ENCODE results near the gene GRIPAP1.
A peak's percentile ranks its signal among the peaks of the same experiment; 100 is the strongest.

GRIPAP1 gene

DNA sequence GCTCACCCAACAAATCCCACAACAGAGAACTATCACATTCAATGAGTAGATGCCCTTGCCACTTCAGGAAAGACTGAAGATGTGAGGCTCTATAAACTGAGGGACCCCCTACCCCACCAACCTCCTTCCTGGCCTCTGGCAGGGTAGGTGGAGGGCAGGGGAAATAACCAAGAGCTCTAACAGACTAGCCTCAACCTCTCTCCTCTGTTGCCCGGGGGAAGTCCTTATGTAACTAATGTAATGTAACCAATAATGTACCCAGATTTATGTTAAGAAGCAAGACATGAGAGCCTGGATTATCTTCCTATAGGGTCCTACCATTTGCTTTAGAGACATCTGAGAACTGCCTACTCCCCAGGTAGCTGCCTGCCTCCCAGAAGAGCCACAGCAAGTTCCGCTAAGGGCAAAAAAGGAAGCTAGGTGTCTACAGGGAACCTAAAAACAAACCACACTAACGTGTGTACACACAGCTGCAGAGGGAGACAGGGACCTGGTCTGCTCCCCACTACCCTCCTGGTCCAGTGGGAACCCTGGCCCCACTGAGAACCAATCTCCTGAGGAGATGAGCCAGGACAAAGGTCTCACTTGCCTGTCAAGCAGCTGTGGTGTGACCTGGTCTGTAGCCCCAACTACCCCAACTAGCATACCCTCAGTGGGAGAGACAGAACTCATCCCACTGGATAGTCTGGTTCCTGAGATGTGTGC lies 62.4 kb downstream of the GRIPAP1 start:
- H3K4me3 ChIP-seq (ENCODE audit: low read depth, low read length): no peak overlapping the region
- in situ Hi-C loops (cut with HindIII; ENCODE audit: low sequenced_read_pairs): no loop called here
- DNase-seq (ENCODE audit: low read depth): no peak
- TF ChIP-seq, protein P1, sequence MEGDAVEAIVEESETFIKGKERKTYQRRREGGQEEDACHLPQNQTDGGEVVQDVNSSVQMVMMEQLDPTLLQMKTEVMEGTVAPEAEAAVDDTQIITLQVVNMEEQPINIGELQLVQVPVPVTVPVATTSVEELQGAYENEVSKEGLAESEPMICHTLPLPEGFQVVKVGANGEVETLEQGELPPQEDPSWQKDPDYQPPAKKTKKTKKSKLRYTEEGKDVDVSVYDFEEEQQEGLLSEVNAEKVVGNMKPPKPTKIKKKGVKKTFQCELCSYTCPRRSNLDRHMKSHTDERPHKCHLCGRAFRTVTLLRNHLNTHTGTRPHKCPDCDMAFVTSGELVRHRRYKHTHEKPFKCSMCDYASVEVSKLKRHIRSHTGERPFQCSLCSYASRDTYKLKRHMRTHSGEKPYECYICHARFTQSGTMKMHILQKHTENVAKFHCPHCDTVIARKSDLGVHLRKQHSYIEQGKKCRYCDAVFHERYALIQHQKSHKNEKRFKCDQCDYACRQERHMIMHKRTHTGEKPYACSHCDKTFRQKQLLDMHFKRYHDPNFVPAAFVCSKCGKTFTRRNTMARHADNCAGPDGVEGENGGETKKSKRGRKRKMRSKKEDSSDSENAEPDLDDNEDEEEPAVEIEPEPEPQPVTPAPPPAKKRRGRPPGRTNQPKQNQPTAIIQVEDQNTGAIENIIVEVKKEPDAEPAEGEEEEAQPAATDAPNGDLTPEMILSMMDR (IDR thresholded peaks at IDR 0.05; ENCODE audit: low read depth, low read length, missing control alignments): no peak

DNA sequence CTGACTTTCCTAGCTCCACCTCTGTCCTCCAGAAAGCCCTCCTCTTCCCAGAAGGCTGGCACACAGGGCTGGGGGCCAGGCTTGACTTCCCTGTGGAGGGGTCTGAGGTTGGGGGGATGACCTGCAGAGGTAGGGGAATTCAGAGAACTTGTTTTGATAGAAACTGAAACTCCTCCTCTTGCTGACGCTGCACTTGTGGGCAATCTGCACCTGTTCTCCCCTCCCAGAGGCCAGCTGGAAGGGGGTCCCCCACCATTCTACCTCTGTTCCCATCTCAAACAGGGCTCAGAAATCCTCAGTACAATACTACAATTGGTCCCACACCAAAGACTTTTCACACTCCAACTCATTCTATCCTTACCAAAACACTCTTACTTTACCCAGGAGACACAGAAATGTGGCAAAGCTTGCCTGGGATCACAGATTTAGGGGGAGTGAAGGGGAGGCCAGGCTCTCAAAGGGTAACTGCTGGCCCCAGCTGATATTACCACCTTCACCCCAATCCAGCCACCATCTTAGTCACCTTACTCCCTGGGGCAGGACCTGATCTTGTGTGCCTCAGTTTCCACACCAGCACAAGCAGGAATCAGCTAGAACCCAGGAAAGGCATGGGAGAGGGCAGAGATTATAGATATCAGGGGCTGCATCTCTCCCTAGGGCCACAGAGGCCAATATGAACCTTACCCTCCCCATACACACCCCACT lies 63.2 kb downstream of the GRIPAP1 start:
- no peak for DNase-seq (ENCODE audit: low read depth)
- H3K4me3 ChIP-seq (ENCODE audit: low read depth, low read length): no peak overlapping the region
- TF ChIP-seq, protein P1 (IDR thresholded peaks at IDR 0.05; ENCODE audit: low read depth, low read length, missing control alignments): no peak
- in situ Hi-C loops (cut with HindIII; ENCODE audit: low sequenced_read_pairs): no loop called here

DNA sequence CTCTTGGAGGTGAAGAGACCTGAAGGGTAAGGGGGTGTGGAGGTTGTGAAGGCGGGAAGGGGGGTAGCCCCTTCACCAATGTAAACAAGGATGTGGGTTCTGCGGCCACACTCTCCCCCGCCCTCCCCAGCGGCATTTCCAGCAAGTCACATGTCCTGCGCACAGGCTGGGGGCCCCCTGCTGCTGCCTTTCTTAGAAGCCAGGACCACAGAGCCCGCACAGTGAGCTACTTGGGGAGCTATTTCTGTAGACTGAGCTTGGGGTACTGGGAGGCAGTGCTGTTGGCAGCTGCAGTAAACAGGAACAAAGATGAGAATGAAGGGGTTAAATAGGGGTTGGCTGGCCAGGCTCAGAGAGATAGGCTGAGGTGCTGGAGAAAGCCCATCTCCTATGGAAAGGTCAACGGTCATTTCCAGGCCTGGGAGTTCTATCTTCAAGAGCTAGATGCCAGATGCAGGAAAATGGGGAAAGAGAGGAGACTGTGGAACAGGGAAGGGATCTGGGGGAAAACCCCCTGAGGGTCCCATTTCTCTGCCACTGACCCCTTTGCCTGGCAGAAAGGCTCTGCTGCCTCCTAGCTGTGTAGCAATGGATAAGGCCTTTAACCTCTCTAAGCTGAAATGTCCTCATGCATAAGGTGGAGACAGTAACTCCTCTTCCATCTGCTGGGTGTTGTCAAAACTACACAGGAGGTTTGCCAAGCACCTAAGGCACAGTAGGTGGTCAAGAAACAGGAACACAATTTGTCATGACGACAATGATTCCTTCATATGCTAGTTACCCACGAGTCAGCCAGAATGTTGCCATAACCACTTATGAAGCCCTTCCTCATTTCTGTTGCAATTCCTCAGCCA lies 64.8 kb downstream of the GRIPAP1 start:
- in situ Hi-C loops (cut with HindIII; ENCODE audit: low sequenced_read_pairs): no loop called here
- TF ChIP-seq, protein P1 (IDR thresholded peaks at IDR 0.05; ENCODE audit: low read depth, low read length, missing control alignments): peak; percentile 36
- peak; percentile 65 for DNase-seq (ENCODE audit: low read depth)
- H3K4me3 ChIP-seq (ENCODE audit: low read depth, low read length): no peak overlapping the region

DNA sequence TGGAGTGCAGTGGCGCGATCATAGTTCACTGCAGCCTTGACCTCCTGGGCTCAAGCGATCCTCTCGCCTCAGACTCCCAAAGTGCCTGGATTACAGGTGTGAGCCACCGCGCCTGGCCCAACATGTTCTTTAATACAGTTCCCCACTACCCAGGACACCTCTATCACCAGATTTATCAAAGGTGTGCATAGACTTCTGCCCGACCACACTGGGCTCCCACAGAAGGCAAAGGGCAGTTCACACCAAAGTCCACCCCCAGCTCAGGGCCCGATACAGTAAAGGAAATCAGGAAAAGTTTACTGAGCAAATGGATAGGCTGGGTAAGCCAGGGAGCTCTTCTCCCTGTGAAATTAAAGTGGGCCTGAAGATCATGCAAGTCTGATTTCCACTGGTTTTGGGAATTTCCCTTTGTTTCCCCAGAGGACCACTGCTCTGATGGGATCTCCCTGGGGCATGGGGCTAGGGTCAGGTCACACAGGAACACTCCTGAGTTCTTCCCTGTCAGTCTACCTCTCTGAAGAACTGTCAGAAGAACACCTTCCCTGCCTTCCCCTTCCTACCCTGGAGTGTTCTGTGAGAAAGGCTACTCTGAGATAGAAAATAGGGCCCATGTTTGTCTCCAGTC lies 65.5 kb downstream of the GRIPAP1 start:
- TF ChIP-seq, protein P1 (IDR thresholded peaks at IDR 0.05; ENCODE audit: low read depth, low read length, missing control alignments): no peak
- in situ Hi-C loops (cut with HindIII; ENCODE audit: low sequenced_read_pairs): no loop called here
- DNase-seq (ENCODE audit: low read depth): no peak
- H3K4me3 ChIP-seq (ENCODE audit: low read depth, low read length): no peak overlapping the region

DNA sequence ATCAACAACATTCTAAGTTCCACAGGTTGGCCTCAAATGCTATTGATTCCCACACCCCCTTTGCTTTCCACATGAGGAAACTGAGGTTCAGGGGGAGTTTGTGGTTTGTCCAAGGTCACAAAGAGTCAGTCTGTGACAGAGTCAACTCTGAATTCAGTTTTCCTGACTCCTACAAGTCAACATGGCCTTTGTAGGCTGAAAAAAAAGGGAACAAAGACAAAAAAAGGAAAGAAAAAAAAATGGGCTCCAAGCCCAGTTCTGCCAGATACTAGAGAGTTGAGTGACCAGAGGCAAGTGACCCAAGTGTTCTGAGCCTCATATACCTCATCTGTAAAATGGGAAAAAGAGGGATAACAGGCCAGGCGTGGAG lies 66.8 kb downstream of the GRIPAP1 start:
- in situ Hi-C loops (cut with HindIII; ENCODE audit: low sequenced_read_pairs): no loop called here
- TF ChIP-seq, protein P1 (IDR thresholded peaks at IDR 0.05; ENCODE audit: low read depth, low read length, missing control alignments): no peak
- H3K4me3 ChIP-seq (ENCODE audit: low read depth, low read length): no peak overlapping the region
- DNase-seq (ENCODE audit: low read depth): no peak
